CD4-positive, alpha-beta T cell (primary cell): ENCODE measurements around the gene DHX38. TPM values are rescaled to one million over a fixed set of nuclear protein-coding genes. Genes with fewer than 3 reads are reported as not detected.

Experiments used
- ATAC-seq: fragments of 200-7000 bp; cut with Tn5 transposase; one replicate; pipeline ENCODE4 v1.10.0; 2022; ENCODE audit warnings: mild to moderate bottlenecking; ENCODE audit not compliant: poor library complexity
- CTCF ChIA-PET: fragments of 350-600 bp; sonication (Branson Sonifier 250); formaldehyde crosslinking; loops from one replicate; lab custom pipeline; 2021; ENCODE audit warnings: antibody characterized with exemption, inconsistent platforms; lab: Charles Lee
- POLR2A ChIA-PET: fragments of 350-600 bp; sonication (Branson Sonifier 250); formaldehyde crosslinking; loops from one replicate; lab custom pipeline; 2021; ENCODE audit warnings: antibody characterized with exemption, inconsistent platforms; lab: Charles Lee
- DNase-seq, 14 experiments: peaks; one replicate each; pipeline ENCODE4 v3.0.0-alpha.2; 2013 to 2020; ENCODE audit warnings: mixed read lengths in 2 of 14
- H3K27ac ChIP-seq, 2 donors: one replicate each; pipeline versions ENCODE4 v1.5.1 to v1.7.0; 2013; ENCODE audit warnings: low read length in 2 of 2, low read depth in 1 of 2, mild to moderate bottlenecking in 1 of 2
- H3K27me3 ChIP-seq, 2 experiments: 1 replicate in 1 of 2; 2 replicates in 1 of 2; pipeline versions ENCODE4 v1.6.1 to v1.7.0; 2013; ENCODE audit warnings: low read length in 2 of 2, control low read depth in 1 of 2, mild to moderate bottlenecking in 1 of 2, moderate library complexity in 1 of 2; ENCODE audit not compliant: insufficient read depth in 2 of 2, control insufficient read depth in 1 of 2
- H3K36me3 ChIP-seq: one replicate; pipeline ENCODE4 v1.6.1; 2013; ENCODE audit warnings: low read length, control low read depth; ENCODE audit not compliant: insufficient read depth
- H3K4me1 ChIP-seq: one replicate; pipeline ENCODE4 v1.6.1; 2013; ENCODE audit warnings: low read length, control low read depth; ENCODE audit not compliant: insufficient read depth
- H3K4me3 ChIP-seq: one replicate; pipeline ENCODE4 v1.5.1; 2013; ENCODE audit warnings: mild to moderate bottlenecking, low read length, moderate library complexity
- H3K9me3 ChIP-seq, 2 experiments: 1 replicate in 1 of 2; 2 replicates in 1 of 2; pipeline versions ENCODE4 v1.6.1 to v1.7.0; 2013; ENCODE audit warnings: low read length in 2 of 2, mild to moderate bottlenecking in 2 of 2, control low read depth in 1 of 2, moderate library complexity in 1 of 2; ENCODE audit not compliant: control insufficient read depth in 1 of 2, insufficient read depth in 1 of 2
- H3K27ac Mint-ChIP-seq: one replicate; pipeline ENCODE4 v1.8.0; 2020; ENCODE audit warnings: mixed read lengths
- H3K27me3 Mint-ChIP-seq: one replicate; pipeline ENCODE4 v1.8.0; 2021; ENCODE audit warnings: mixed read lengths
- H3K36me3 Mint-ChIP-seq: one replicate; pipeline ENCODE4 v1.8.0; 2021; ENCODE audit warnings: low read depth, mixed read lengths
- H3K4me1 Mint-ChIP-seq: one replicate; pipeline ENCODE4 v1.8.0; 2021; ENCODE audit warnings: low read depth, mixed read lengths
- H3K4me3 Mint-ChIP-seq: one replicate; pipeline ENCODE4 v1.8.0; 2020; ENCODE audit warnings: mild to moderate bottlenecking, mixed read lengths
- H3K9me3 Mint-ChIP-seq: one replicate; pipeline ENCODE4 v1.8.0; 2020; ENCODE audit warnings: mixed read lengths
- intact Hi-C, 2 experiments: fragments of 100-400 bp; cut with DNase I in 1 of 2; cut with micrococcal nuclease in 1 of 2; formaldehyde crosslinking; loops; one replicate each; pipeline versions ENCODE4 v1.15.1 to v1.9.0; 2023 to 2025; cut with DNase I, micrococcal nuclease
- total RNA-seq, 174 experiments: library from RNA in 2 of 174; stranded (reverse) in 2 of 174; gene quantifications; one replicate each; pipeline ENCODE4 v1.2.3 and lab custom pipeline; 2021 to 2026
- TF ChIP-seq, protein P1 (sequence below): fragments of 200-600 bp; IDR thresholded peaks from one replicate; pipeline ENCODE4 v1.8.0; 2022; ENCODE audit warnings: antibody characterized with exemption, mild to moderate bottlenecking

DHX38 gene
- total RNA-seq, 2 experiments from 2014 or later = 103 to 109 TPM

DNA sequence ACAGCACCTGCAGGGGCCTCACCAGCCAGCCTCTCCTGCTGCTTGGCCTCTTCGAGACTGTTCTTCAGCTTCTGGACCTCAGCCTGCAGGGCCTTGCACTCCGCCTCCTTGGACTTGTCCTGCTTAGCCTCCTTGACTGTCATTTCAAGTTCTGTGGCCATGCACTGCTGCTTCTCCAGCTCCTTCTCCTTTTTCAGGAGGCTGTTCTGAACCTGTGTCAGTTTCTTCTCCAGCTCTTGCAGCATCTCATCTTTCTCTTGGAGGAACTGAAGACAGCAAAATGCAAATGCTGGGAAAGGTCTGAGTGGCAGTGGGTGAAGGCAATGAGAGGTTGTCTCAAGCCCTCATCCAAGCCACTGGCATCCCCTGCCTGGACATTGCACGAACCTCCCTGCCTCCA is 39.1 kb downstream of the DHX38 start:
- DNase-seq = no peak
- no peaks in the 10 kb centered on the region for H3K36me3 ChIP-seq
- H3K36me3 Mint-ChIP-seq = no peaks in the 10 kb centered on the region
- H3K9me3 ChIP-seq = no peaks in the 10 kb centered on the region
- H3K27ac Mint-ChIP-seq = no peak overlapping the region
- H3K27ac ChIP-seq = no peak overlapping the region
- intact Hi-C loops = no loop called here
- no peaks in the 10 kb centered on the region for H3K9me3 Mint-ChIP-seq
- CTCF ChIA-PET = no interaction called here
- POLR2A ChIA-PET = interaction anchor here (0.8 kb wide), 1 partner anchor 19 kb away, joined by 3 read pairs; no protein-coding TSS in a partner anchor
- ATAC-seq = no peak
- no peaks in the 10 kb centered on the region for H3K4me1 ChIP-seq
- no peaks in the 10 kb centered on the region for H3K27me3 ChIP-seq
- H3K4me3 Mint-ChIP-seq = no peak overlapping the region
- H3K27me3 Mint-ChIP-seq = no peaks in the 10 kb centered on the region
- H3K4me3 ChIP-seq = no peak overlapping the region
- H3K4me1 Mint-ChIP-seq = no peaks in the 10 kb centered on the region
- TF ChIP-seq, protein P1, sequence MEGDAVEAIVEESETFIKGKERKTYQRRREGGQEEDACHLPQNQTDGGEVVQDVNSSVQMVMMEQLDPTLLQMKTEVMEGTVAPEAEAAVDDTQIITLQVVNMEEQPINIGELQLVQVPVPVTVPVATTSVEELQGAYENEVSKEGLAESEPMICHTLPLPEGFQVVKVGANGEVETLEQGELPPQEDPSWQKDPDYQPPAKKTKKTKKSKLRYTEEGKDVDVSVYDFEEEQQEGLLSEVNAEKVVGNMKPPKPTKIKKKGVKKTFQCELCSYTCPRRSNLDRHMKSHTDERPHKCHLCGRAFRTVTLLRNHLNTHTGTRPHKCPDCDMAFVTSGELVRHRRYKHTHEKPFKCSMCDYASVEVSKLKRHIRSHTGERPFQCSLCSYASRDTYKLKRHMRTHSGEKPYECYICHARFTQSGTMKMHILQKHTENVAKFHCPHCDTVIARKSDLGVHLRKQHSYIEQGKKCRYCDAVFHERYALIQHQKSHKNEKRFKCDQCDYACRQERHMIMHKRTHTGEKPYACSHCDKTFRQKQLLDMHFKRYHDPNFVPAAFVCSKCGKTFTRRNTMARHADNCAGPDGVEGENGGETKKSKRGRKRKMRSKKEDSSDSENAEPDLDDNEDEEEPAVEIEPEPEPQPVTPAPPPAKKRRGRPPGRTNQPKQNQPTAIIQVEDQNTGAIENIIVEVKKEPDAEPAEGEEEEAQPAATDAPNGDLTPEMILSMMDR = no peak

DNA sequence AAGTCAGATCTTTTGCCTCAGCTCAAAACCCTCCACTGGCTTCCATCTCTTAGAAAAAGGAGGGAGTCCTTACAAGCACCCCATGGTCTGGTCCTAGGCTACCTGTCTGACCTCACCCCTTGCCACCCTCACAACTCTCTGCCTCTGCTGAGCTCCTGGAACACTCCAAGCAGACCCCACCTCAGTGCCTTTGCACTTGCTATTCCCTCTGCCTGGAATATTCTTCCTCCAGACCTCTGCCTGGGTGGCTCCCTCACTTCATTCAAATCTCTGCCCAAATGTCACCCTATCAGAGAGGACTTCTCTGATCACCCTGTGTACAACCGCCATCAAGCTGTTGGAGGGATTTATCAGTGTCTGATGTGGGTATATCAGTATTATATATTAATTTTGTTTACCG is 40.9 kb downstream of the DHX38 start:
- H3K27ac Mint-ChIP-seq = no peak overlapping the region
- no peak for ATAC-seq
- no peak overlapping the region for H3K27ac ChIP-seq
- H3K27me3 ChIP-seq = no peaks in the 10 kb centered on the region
- H3K36me3 ChIP-seq = no peaks in the 10 kb centered on the region
- CTCF ChIA-PET = no interaction called here
- H3K9me3 Mint-ChIP-seq = no peaks in the 10 kb centered on the region
- no peaks in the 10 kb centered on the region for H3K36me3 Mint-ChIP-seq
- no peaks in the 10 kb centered on the region for H3K4me1 Mint-ChIP-seq
- no peak overlapping the region for H3K4me3 Mint-ChIP-seq
- H3K4me1 ChIP-seq = no peaks in the 10 kb centered on the region
- DNase-seq = no peak
- no peaks in the 10 kb centered on the region for H3K27me3 Mint-ChIP-seq
- intact Hi-C loops = no loop called here
- TF ChIP-seq, protein P1 = no peak
- POLR2A ChIA-PET = no interaction called here
- H3K4me3 ChIP-seq = no peak overlapping the region
- no peaks in the 10 kb centered on the region for H3K9me3 ChIP-seq

DNA sequence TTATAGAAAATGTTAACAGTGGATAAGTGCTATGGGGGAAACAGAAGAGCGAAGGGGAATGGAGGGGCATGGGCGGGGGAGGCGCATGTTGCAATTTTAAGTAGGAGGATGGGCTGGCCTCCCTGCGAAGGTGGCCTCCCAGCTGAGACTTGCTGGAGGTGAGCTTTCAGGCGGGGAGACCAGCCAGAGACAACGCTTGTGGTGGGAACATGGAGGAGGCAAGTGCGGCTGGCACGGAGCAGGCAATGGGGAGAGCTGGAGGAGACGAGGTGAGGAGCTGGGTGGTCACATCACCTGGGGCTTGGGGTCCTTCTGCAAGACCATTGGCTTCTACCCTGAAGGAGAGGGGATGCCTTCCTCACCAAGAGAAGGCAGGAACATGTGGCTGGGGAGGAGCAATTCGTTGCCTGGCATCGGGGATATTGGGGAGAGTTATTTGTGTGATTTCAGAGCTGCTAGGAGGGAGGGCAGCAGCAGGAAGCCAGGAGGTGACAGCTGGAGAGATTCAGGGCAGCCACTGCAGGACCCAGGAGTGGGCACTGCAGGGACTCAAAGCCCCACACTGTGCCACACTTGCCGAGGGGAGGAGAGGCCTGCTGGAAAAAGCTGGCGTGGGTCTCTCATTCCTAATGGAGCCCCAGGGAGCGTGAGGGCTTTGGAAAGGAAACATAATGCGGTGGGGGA is 43.9 kb downstream of the DHX38 start:
- H3K9me3 Mint-ChIP-seq = no peaks in the 10 kb centered on the region
- H3K27ac ChIP-seq = no peak overlapping the region
- ChIA-PET POLR2A (no interaction called here), CTCF (no interaction called here)
- H3K4me3 ChIP-seq = no peak overlapping the region
- TF ChIP-seq, protein P1 = no peak
- no peak for ATAC-seq
- no peak overlapping the region for H3K4me3 Mint-ChIP-seq
- no peaks in the 10 kb centered on the region for H3K36me3 Mint-ChIP-seq
- no peaks in the 10 kb centered on the region for H3K4me1 Mint-ChIP-seq
- no peak overlapping the region for H3K27ac Mint-ChIP-seq
- no peak for DNase-seq
- H3K27me3 ChIP-seq = no peaks in the 10 kb centered on the region
- intact Hi-C loops = no loop called here
- H3K36me3 ChIP-seq = no peaks in the 10 kb centered on the region
- H3K9me3 ChIP-seq = no peaks in the 10 kb centered on the region
- no peaks in the 10 kb centered on the region for H3K4me1 ChIP-seq
- H3K27me3 Mint-ChIP-seq = no peaks in the 10 kb centered on the region
